Endothelial cell of umbilical vein (primary cell): ENCODE results near the gene BRD2. TPM values are rescaled to one million over a fixed set of nuclear protein-coding genes. Genes with fewer than 3 reads are reported as not detected.

Source experiments
- BruUV-seq: library from RNA; stranded (reverse); fragments of 400-500 nt; replicated peaks from 2 replicates; lab custom pipeline; 2021; lab: Mats Ljungman, UMichigan
- CTCF ChIA-PET: fragments of 300-600, 350-600 bp; sonication (Branson Sonifier 250); formaldehyde crosslinking; loops from one replicate; lab custom pipeline; 2021; ENCODE audit warnings: antibody characterized with exemption, inconsistent platforms; lab: Charles Lee
- POLR2A ChIA-PET: fragments of 300-600, 350-600 bp; sonication (Branson Sonifier 250); formaldehyde crosslinking; loops from one replicate; lab custom pipeline; 2021; ENCODE audit warnings: antibody characterized with exemption, inconsistent platforms; lab: Charles Lee
- DNase-seq: peaks from one replicate; pipeline ENCODE4 v3.0.0-alpha.2; 2011; ENCODE audit warnings: low read depth, low spot score
- FAIRE-seq: peaks from 2 replicates; lab custom pipeline; 2011; peaks lifted over from hg19 to GRCh38; lab: Jason Lieb, UNC
- H2AFZ ChIP-seq: 2 replicates; pipeline ENCODE4 v1.6.0; 2012; ENCODE audit warnings: low read depth, low read length, control low read depth, inconsistent platforms
- H3K27ac ChIP-seq: 2 replicates; pipeline ENCODE4 v1.5.1; 2011; ENCODE audit warnings: low read depth, mild to moderate bottlenecking, control low read depth, low read length, moderate library complexity; ENCODE audit not compliant: insufficient read depth
- H3K27me3 ChIP-seq, 2 experiments: 2 replicates each; pipeline versions ENCODE4 v1.6.0 to v1.6.1; 2011; ENCODE audit warnings: low read length in 2 of 2, mixed read lengths in 1 of 2; ENCODE audit not compliant: control insufficient read depth in 2 of 2, insufficient read depth in 2 of 2
- H3K36me3 ChIP-seq, 2 experiments: 2 replicates in 1 of 2; 3 replicates in 1 of 2; pipeline ENCODE4 v1.5.1; 2011; ENCODE audit warnings: low read length in 2 of 2, mild to moderate bottlenecking in 1 of 2, moderate library complexity in 1 of 2; ENCODE audit not compliant: control insufficient read depth in 2 of 2, insufficient read depth in 2 of 2; ENCODE audit errors: extremely low read depth in 1 of 2
- H3K4me1 ChIP-seq: 3 replicates; pipeline ENCODE4 v1.5.1; 2011; ENCODE audit warnings: mild to moderate bottlenecking, low read length; ENCODE audit not compliant: control insufficient read depth, insufficient read depth; ENCODE audit errors: extremely low read depth
- H3K4me2 ChIP-seq: 2 replicates; pipeline ENCODE4 v1.6.1; 2011; ENCODE audit warnings: low read length, control low read depth, mixed read lengths; ENCODE audit not compliant: insufficient read depth
- H3K4me3 ChIP-seq, 3 experiments: fragments of 200-600 bp in 1 of 3; sonication (generic), shearing (Covaris generic) in 1 of 3; replicated peaks in 1 of 3; 2 replicates each; pipeline ENCODE4 v1.5.1; 2011 to 2016; ENCODE audit warnings: control low read depth in 3 of 3, low read length in 3 of 3, mild to moderate bottlenecking in 2 of 3, inconsistent platforms in 1 of 3, low read depth in 1 of 3, moderate library complexity in 1 of 3; ENCODE audit not compliant: insufficient read depth in 1 of 3
- H3K79me2 ChIP-seq: 2 replicates; pipeline ENCODE4 v1.6.0; 2012; ENCODE audit warnings: low read length, inconsistent platforms; ENCODE audit not compliant: control insufficient read depth, insufficient read depth
- H3K9ac ChIP-seq: replicated peaks from 2 replicates; pipeline ENCODE3; 2011; ENCODE audit warnings: low read length, control low read depth; ENCODE audit not compliant: insufficient read depth; ENCODE audit errors: extremely low read depth
- H3K9me1 ChIP-seq: replicated peaks from 3 replicates; pipeline ENCODE4 v1.6.0; 2011; ENCODE audit warnings: mild to moderate bottlenecking, low read length; ENCODE audit not compliant: control insufficient read depth, insufficient read depth; ENCODE audit errors: extremely low read depth
- H3K9me3 ChIP-seq: replicated peaks from 2 replicates; pipeline ENCODE4 v1.5.1; 2012; ENCODE audit warnings: low read length, inconsistent platforms; ENCODE audit not compliant: control insufficient read depth, insufficient read depth
- H4K20me1 ChIP-seq: replicated peaks from 2 replicates; pipeline ENCODE3; 2011; ENCODE audit warnings: mild to moderate bottlenecking, low read length; ENCODE audit not compliant: control insufficient read depth, insufficient read depth; ENCODE audit errors: extremely low read depth
- EZH2 ChIP-seq: IDR thresholded peaks from 2 replicates; pipeline ENCODE4 v1.6.1; 2012; ENCODE audit warnings: borderline replicate concordance, low read depth, mild to moderate bottlenecking, moderate library complexity, low read length, inconsistent platforms; ENCODE audit not compliant: severe bottlenecking
- FOS ChIP-seq: IDR thresholded peaks from 2 replicates; pipeline ENCODE4 v1.6.1; 2011; ENCODE audit warnings: mild to moderate bottlenecking, low read length, moderate library complexity, borderline replicate concordance; ENCODE audit not compliant: insufficient read depth
- GATA2 ChIP-seq: IDR thresholded peaks from 2 replicates; pipeline ENCODE4 v1.7.0; 2011; ENCODE audit warnings: low read depth, mild to moderate bottlenecking, moderate library complexity, mixed read lengths, low read length; ENCODE audit not compliant: insufficient read length, insufficient read depth
- JUN ChIP-seq: IDR thresholded peaks from 2 replicates; pipeline ENCODE4 v1.6.1; 2011; ENCODE audit warnings: borderline replicate concordance, low read depth; ENCODE audit not compliant: insufficient read length, insufficient read depth
- POLR2A ChIP-seq: IDR thresholded peaks from 2 replicates; pipeline ENCODE4 v1.6.1; 2012; ENCODE audit warnings: low read depth, mild to moderate bottlenecking, control low read depth, low read length
- POLR2AphosphoS5 ChIP-seq: IDR thresholded peaks from 2 replicates; pipeline ENCODE4 v1.6.1; 2012; ENCODE audit warnings: low read depth, mild to moderate bottlenecking, control low read depth, low read length, moderate library complexity; ENCODE audit not compliant: insufficient read depth
- dilution Hi-C: fragments of 300-500 bp; cut with MboI; formaldehyde crosslinking; loops from one replicate; pipeline ENCODE4 v1.15.0; 2019; ENCODE audit warnings: low sequenced_read_pairs; ENCODE audit not compliant: extremely low pct_ligation_motif_present
- intact Hi-C: fragments of 100-400 bp; cut with micrococcal nuclease; formaldehyde crosslinking; loops from one replicate; pipeline ENCODE4 v1.10.0; 2022
- polyA plus RNA-seq, 4 experiments: library from polyadenylated mRNA; depleted of rRNA in 3 of 4; stranded (reverse) in 3 of 4; unstranded in 1 of 4; fragments of >200 nt; gene quantifications; 2 replicates each; pipeline versions ENCODE4 v1.2.1 to v1.2.3, GENCODE V29; 2011 to 2012; ENCODE audit warnings: missing spikeins in 1 of 4
- total RNA-seq: library from RNA; stranded (reverse); gene quantifications from 2 replicates; pipeline ENCODE4 v1.2.3, GENCODE V29; 2021
- TF ChIP-seq, protein P1 (sequence below), 2 donors: IDR thresholded peaks; 1 replicate in 1 of 2; 2 replicates in 1 of 2; pipeline ENCODE4 v1.5.1; 2011; ENCODE audit warnings: low read length in 2 of 2, mild to moderate bottlenecking in 2 of 2, moderate library complexity in 2 of 2, control low read depth in 1 of 2, inconsistent platforms in 1 of 2, low read depth in 1 of 2; ENCODE audit not compliant: insufficient read depth in 1 of 2; ENCODE audit errors: extremely low read depth in 1 of 2

Gene BRD2
- total and polyA plus RNA-seq, 2 donors (not counting 3 experiments of a cell fraction or from before 2014, with no cell fraction given), result 131 to 197 TPM

DNA sequence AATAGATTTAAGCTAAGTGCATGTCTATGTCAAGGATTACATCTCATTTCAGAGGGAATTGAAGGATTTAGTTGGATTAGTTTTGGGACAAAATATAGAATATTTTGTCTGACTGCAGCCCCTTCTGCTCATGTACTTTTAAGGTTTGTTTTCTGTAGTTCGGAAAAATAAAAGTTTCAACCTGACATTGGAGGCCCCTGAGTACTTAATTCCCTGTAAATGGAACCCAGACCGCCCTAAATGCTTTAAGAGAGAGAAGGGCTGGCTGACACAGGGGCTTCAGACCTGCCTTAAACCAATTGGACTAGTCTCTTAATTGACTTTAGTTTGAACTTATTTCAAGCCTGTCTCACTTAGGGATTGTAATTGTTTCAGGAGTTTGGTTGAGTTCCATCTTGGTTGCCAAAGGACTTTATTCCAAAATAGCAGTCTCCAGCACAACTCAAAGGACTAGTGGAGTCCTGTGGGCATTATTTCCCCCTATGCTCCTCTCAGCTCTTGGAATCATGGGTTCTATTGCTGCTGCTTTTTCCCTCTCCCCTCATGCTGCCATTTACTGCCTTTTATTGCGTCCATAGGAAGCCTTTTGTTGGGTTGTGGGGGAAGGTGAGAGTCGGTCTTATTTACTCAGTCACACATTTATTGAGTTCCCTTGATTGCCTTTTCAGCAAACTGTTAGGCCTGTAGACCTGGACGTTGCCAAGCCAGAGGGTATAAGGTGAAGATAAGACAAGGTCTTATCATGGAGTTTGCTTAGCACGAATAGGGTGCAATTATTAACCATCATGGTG lies 14.5 kb downstream of the BRD2 start:
- Histone ChIP-seq H3K4me2 (no peak overlapping the region), H3K9ac (no peak overlapping the region), H3K4me3 (no peak overlapping the region), H4K20me1 (peaks cover 9% of the 10 kb centered on the region), H3K9me3 (no peaks in the 10 kb centered on the region), H3K27ac (no peak overlapping the region), H3K9me1 (no peaks in the 10 kb centered on the region), H2AFZ (no peak overlapping the region), H3K36me3 (peaks cover 25 to 31% of the 10 kb centered on the region in 2 experiments), H3K4me1 (no peaks in the 10 kb centered on the region), H3K79me2 (peaks cover 17% of the 10 kb centered on the region), H3K27me3 (peaks cover 0 to 12% of the 10 kb centered on the region in 2 experiments)
- FAIRE-seq (no peak), DNase-seq (no peak)
- BruUV-seq, result no TSS peak
- dilution Hi-C loops, result no loop called here
- peak; percentile 82 for TF ChIP-seq POLR2A
- TF ChIP-seq EZH2, result no peak
- peak; percentile 13 for TF ChIP-seq POLR2AphosphoS5
- TF ChIP-seq JUN, result no peak
- intact Hi-C loops, result loop anchor here (1.0 kb wide), 1 partner anchor 10 kb away; no protein-coding TSS in a partner anchor
- CTCF ChIA-PET, result interaction anchor here (0.8 to 12.6 kb wide), 10 partner anchors 12 to 144 kb away, joined by 3 to 580 read pairs (median 28); partner anchors contain the start of genes BRD2, HLA-DMA and TAP2
- POLR2A ChIA-PET, result interaction anchor here (4.6 kb wide), 1 partner anchor 10 kb away, joined by 89 read pairs; no protein-coding TSS in a partner anchor

DNA sequence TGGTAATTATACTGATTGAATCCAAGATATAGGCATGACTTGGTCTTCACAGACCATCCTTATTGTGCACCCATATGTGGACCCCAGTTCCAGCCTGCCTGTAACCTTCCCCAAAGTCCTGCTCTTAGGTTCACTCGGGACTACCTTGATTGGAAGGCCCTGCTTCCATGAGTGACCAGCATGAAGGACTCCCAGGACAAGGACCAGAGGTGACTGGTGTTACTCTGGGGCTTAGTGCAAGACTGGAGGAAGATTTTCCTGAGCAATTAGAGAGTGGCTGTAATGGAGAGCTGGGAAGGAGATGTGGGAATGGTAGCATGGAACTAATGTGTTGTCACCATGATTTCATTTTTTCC lies 15.1 kb downstream of the BRD2 start:
- Histone ChIP-seq H3K27ac (no peak overlapping the region), H3K4me2 (no peak overlapping the region), H4K20me1 (peaks cover 9% of the 10 kb centered on the region), H3K79me2 (peaks cover 11% of the 10 kb centered on the region), H2AFZ (no peak overlapping the region), H3K9ac (no peak overlapping the region), H3K4me3 (no peak overlapping the region), H3K9me1 (no peaks in the 10 kb centered on the region), H3K27me3 (peaks cover 0 to 15% of the 10 kb centered on the region in 2 experiments), H3K4me1 (no peaks in the 10 kb centered on the region), H3K36me3 (peaks cover 21 to 26% of the 10 kb centered on the region in 2 experiments), H3K9me3 (no peaks in the 10 kb centered on the region)
- dilution Hi-C loops, result no loop called here
- BruUV-seq, result no TSS peak
- intact Hi-C loops, result loop anchor here (1.0 kb wide), 1 partner anchor 10 kb away; no protein-coding TSS in a partner anchor
- FAIRE-seq (peak; percentile 33), DNase-seq (no peak)
- ChIA-PET CTCF (interaction anchor here (1.5 to 12.6 kb wide), 14 partner anchors 10 to 145 kb away, joined by 8 to 580 read pairs (median 30); partner anchors contain the start of genes BRD2, HLA-DMA, HLA-DMB and TAP2), POLR2A (interaction anchor here (4.6 kb wide), 1 partner anchor 11 kb away, joined by 89 read pairs; no protein-coding TSS in a partner anchor)
- TF ChIP-seq POLR2A (no peak), GATA2 (no peak), POLR2AphosphoS5 (peak; percentile 1), EZH2 (no peak), FOS (no peak)
- TF ChIP-seq, protein P1, sequence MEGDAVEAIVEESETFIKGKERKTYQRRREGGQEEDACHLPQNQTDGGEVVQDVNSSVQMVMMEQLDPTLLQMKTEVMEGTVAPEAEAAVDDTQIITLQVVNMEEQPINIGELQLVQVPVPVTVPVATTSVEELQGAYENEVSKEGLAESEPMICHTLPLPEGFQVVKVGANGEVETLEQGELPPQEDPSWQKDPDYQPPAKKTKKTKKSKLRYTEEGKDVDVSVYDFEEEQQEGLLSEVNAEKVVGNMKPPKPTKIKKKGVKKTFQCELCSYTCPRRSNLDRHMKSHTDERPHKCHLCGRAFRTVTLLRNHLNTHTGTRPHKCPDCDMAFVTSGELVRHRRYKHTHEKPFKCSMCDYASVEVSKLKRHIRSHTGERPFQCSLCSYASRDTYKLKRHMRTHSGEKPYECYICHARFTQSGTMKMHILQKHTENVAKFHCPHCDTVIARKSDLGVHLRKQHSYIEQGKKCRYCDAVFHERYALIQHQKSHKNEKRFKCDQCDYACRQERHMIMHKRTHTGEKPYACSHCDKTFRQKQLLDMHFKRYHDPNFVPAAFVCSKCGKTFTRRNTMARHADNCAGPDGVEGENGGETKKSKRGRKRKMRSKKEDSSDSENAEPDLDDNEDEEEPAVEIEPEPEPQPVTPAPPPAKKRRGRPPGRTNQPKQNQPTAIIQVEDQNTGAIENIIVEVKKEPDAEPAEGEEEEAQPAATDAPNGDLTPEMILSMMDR (IDR thresholded peaks at IDR 0.05; ENCODE audit: extremely low read depth in 1 of 2, insufficient read depth in 1 of 2, low read depth in 1 of 2, low read length in 2 of 2), result no peak
